ENCODE results near the gene SLC4A7. TPM values are rescaled to one million over a fixed set of nuclear protein-coding genes. Genes with fewer than 3 reads are reported as not detected.
A peak's percentile ranks its signal among the peaks of the same experiment; 100 is the strongest.
"Not testable (repeated sequence)": the region's sequence is repeated elsewhere in the genome, so short reads cannot be mapped to it uniquely, and the experiment has no call there.

The SLC4A7 gene
- total RNA-seq, 1 experiment from 2014 or later: 41.9 TPM

- DNase-seq (ENCODE audit: unreplicated experiment): no peak
- no peaks in the 10 kb centered on the region for H3K36me3 Mint-ChIP-seq (ENCODE audit: insufficient read depth, unreplicated experiment)
- no TSS peak for BruUV-seq (replicated peaks)
- CTCF ChIA-PET: interaction anchor here (0.6 kb wide), 1 partner anchor 62 kb away, joined by 3 read pairs; no protein-coding TSS in a partner anchor
- H3K27me3 Mint-ChIP-seq (ENCODE audit: insufficient read depth, unreplicated experiment): no peaks in the 10 kb centered on the region
- POLR2A ChIA-PET: no interaction called here
- H3K4me1 Mint-ChIP-seq (ENCODE audit: insufficient read depth, unreplicated experiment): no peaks in the 10 kb centered on the region
- TF ChIP-seq CTCF (IDR thresholded peaks at IDR 0.05; ENCODE audit: unreplicated experiment): no peak
- H3K27ac Mint-ChIP-seq (ENCODE audit: low read depth, unreplicated experiment): no peak overlapping the region
- no peak overlapping the region for H3K4me3 Mint-ChIP-seq (ENCODE audit: unreplicated experiment)
- intact Hi-C loops (cut with micrococcal nuclease): no loop called here
- H3K9me3 Mint-ChIP-seq (ENCODE audit: unreplicated experiment): no peaks in the 10 kb centered on the region
Observed at GRCh38 chr3:27335571-27335970, 148.6 kb downstream of the SLC4A7 start.

DNA sequence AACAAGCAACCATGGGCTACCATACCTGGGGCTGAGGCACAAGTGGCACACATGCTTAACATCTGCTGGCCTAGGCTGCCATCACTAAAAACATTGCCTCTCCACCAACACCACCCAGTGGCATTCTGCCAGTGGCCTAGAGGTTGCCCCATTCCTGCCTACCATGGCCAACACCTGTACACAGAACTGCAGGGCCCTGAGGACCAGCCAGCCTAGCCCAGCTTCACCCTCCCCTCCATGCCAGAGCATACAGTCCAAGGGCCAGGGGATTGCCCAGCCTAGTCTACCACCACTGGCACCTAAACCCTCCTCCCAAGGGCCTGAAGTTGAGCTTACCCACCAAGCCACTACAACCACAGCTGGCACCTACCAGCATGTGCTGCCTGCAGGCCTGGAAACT, 150.3 kb downstream of the SLC4A7 start:
- Mint-ChIP-seq H3K27ac (ENCODE audit: low read depth, unreplicated experiment) (no peak overlapping the region), H3K4me3 (ENCODE audit: unreplicated experiment) (no peak overlapping the region), H3K4me1 (ENCODE audit: insufficient read depth, unreplicated experiment) (no peaks in the 10 kb centered on the region), H3K9me3 (ENCODE audit: unreplicated experiment) (no peaks in the 10 kb centered on the region), H3K27me3 (ENCODE audit: insufficient read depth, unreplicated experiment) (no peaks in the 10 kb centered on the region), H3K36me3 (ENCODE audit: insufficient read depth, unreplicated experiment) (no peaks in the 10 kb centered on the region)
- intact Hi-C loops (cut with micrococcal nuclease): no loop called here
- CTCF ChIA-PET: interaction anchor here (0.6 kb wide), 2 partner anchors 13 to 157 kb away, joined by 5 read pairs; no protein-coding TSS in a partner anchor
- BruUV-seq (replicated peaks): no TSS peak
- TF ChIP-seq CTCF (IDR thresholded peaks at IDR 0.05; ENCODE audit: unreplicated experiment): no peak
- DNase-seq (ENCODE audit: unreplicated experiment): no peak
- POLR2A ChIA-PET: no interaction called here

DNA sequence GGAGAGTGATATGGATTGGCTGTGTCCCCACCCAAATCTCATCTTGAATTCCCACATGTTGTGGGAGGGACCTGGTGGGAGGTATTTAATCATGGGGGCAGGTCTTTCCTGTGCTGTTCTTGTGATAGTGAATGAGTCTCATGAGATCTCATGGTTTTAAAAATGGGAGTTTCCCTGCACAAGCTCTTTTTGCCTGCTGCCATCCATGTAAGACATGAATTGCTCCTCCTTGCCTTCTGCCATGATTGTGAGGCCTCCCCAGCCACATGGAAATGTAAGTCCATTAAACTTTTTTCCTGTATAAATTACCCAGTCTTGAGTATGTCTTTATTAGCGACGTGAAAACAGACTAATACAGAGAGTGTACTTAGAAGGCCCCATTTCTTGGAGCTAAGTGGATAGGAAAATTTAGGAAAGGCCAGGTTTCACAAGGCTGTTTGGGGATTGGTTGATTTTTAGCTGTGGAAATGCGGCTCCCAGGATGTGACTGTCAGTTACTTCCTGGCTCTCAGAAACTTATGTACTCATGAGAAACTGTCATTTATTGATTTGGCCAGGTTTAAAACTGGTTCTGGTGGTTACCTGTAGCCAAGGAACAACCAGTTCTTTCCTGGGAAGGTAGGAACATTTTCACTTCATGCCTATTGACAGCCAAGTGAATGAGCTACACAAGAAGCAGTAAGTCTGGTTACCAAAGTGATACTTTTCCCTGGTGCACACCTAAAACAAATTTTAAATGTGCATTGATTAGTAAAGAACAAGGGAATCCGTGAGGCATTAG, 155.0 kb downstream of the SLC4A7 start:
- POLR2A ChIA-PET: interaction anchor here (0.8 kb wide), 1 partner anchor 29 kb away, joined by 3 read pairs; no protein-coding TSS in a partner anchor
- DNase-seq (ENCODE audit: unreplicated experiment); H3K27me3 Mint-ChIP-seq (ENCODE audit: insufficient read depth, unreplicated experiment); H3K36me3 Mint-ChIP-seq (ENCODE audit: insufficient read depth, unreplicated experiment); H3K4me3 Mint-ChIP-seq (ENCODE audit: unreplicated experiment); intact Hi-C loops (cut with micrococcal nuclease); H3K9me3 Mint-ChIP-seq (ENCODE audit: unreplicated experiment); BruUV-seq (replicated peaks); H3K27ac Mint-ChIP-seq (ENCODE audit: low read depth, unreplicated experiment); H3K4me1 Mint-ChIP-seq (ENCODE audit: insufficient read depth, unreplicated experiment): not testable (repeated sequence)
- CTCF ChIA-PET: interaction anchor here (0.6 to 1.6 kb wide), 3 partner anchors 18 to 350 kb away, joined by 3 to 4 read pairs (median 3); no protein-coding TSS in a partner anchor

GRCh38 chr3:27326629-27327545, 157.3 kb downstream of the SLC4A7 start:
- H3K9me3 Mint-ChIP-seq (ENCODE audit: unreplicated experiment): no peaks in the 10 kb centered on the region
- POLR2A ChIA-PET: interaction anchor here (0.6 to 2.1 kb wide), 11 partner anchors 10 to 444 kb away, joined by 3 to 9 read pairs (median 4); no protein-coding TSS in a partner anchor
- H3K27me3 Mint-ChIP-seq (ENCODE audit: insufficient read depth, unreplicated experiment): no peaks in the 10 kb centered on the region
- H3K4me3 Mint-ChIP-seq (ENCODE audit: unreplicated experiment): no peak overlapping the region
- DNase-seq (ENCODE audit: unreplicated experiment): peak; percentile 76
- peak overlapping the region; percentile 36 for H3K27ac Mint-ChIP-seq (ENCODE audit: low read depth, unreplicated experiment)
- BruUV-seq (replicated peaks): no TSS peak
- intact Hi-C loops (cut with micrococcal nuclease): no loop called here
- no peaks in the 10 kb centered on the region for H3K36me3 Mint-ChIP-seq (ENCODE audit: insufficient read depth, unreplicated experiment)
- CTCF ChIA-PET: interaction anchor here (0.7 to 2.3 kb wide), 6 partner anchors 12 to 68 kb away, joined by 3 to 8 read pairs (median 3); no protein-coding TSS in a partner anchor
- no peak for TF ChIP-seq CTCF (IDR thresholded peaks at IDR 0.05; ENCODE audit: unreplicated experiment)
- H3K4me1 Mint-ChIP-seq (ENCODE audit: insufficient read depth, unreplicated experiment): peaks cover 10% of the 10 kb centered on the region

Data from MCF 10A (cell line).